SU-DHL-6 (cell line): ENCODE data around the gene OVCH1.

Source experiments
- H2AFZ ChIP-seq: fragments of 200-600 bp; sonication (generic); 2 replicates; pipeline ENCODE4 v1.6.1; 2014; ENCODE audit warnings: low read depth, mild to moderate bottlenecking, moderate library complexity, mixed read lengths, antibody characterized with exemption, low read length; ENCODE audit not compliant: severe bottlenecking
- H3F3A ChIP-seq: fragments of 200-600 bp; shearing (Covaris generic); 2 replicates; pipeline ENCODE4 v1.6.0; 2016; ENCODE audit warnings: antibody characterized with exemption, mild to moderate bottlenecking; ENCODE audit not compliant: insufficient read depth
- H3K27ac ChIP-seq: fragments of 200-600 bp; sonication (generic); 2 replicates; pipeline ENCODE4 v1.5.1; 2016; ENCODE audit warnings: low read depth, mild to moderate bottlenecking, low read length, moderate library complexity, mixed read lengths
- H3K27me3 ChIP-seq: fragments of 200-600 bp; sonication (generic), shearing (Covaris generic); 2 replicates; pipeline ENCODE4 v1.6.0; 2014; ENCODE audit warnings: mild to moderate bottlenecking, low read length
- H3K36me3 ChIP-seq: fragments of 200-600 bp; sonication (generic); 2 replicates; pipeline ENCODE4 v1.6.1; 2014; ENCODE audit warnings: mild to moderate bottlenecking, low read length, mixed read lengths
- H3K4me2 ChIP-seq: fragments of 300-600, 200-600 bp; shearing (Covaris generic), sonication (generic); 2 replicates; pipeline ENCODE4 v1.6.0; 2014; ENCODE audit warnings: low read length, low read depth, mild to moderate bottlenecking; ENCODE audit not compliant: poor library complexity, severe bottlenecking
- H3K4me3 ChIP-seq: fragments of 200-600 bp; sonication (generic); 2 replicates; pipeline ENCODE4 v1.5.1; 2014; ENCODE audit warnings: antibody characterized with exemption, low read length, mild to moderate bottlenecking, mixed read lengths; ENCODE audit not compliant: insufficient read depth, poor library complexity, severe bottlenecking
- H3K79me2 ChIP-seq: fragments of 200-600 bp; sonication (generic); 2 replicates; pipeline ENCODE4 v1.6.1; 2014; ENCODE audit warnings: mild to moderate bottlenecking, low read length, moderate library complexity; ENCODE audit not compliant: insufficient read depth
- H3K9ac ChIP-seq: fragments of 200-600 bp; sonication (generic); 2 replicates; pipeline ENCODE4 v1.7.0; 2014; ENCODE audit warnings: mild to moderate bottlenecking, low read length
- H3K9me2 ChIP-seq: fragments of 200-600 bp; sonication (generic); replicated peaks from 2 replicates; pipeline ENCODE4 v1.6.1; 2014; ENCODE audit warnings: low read length; ENCODE audit not compliant: insufficient read depth
- H3K9me3 ChIP-seq: fragments of 200-600 bp; sonication (generic); 2 replicates; pipeline ENCODE4 v1.6.1; 2014; ENCODE audit warnings: low read length, mixed read lengths; ENCODE audit not compliant: insufficient read depth
- H4K20me1 ChIP-seq: fragments of 200-600 bp; sonication (generic); 2 replicates; pipeline ENCODE4 v1.6.1; 2014; ENCODE audit warnings: low read depth, mild to moderate bottlenecking, antibody characterized with exemption, low read length, moderate library complexity, mixed read lengths
- CTCF ChIP-seq: fragments of 200-600 bp; sonication (generic); IDR thresholded peaks from one replicate; pipeline ENCODE4 v1.5.1; 2017; ENCODE audit warnings: antibody characterized with exemption, mild to moderate bottlenecking, low read length, moderate library complexity; ENCODE audit not compliant: insufficient read depth, poor library complexity, severe bottlenecking
- EZH2phosphoT487 ChIP-seq: fragments of 200-600 bp; sonication (generic), shearing (Covaris generic); conservative IDR thresholded peaks from 2 replicates; pipeline ENCODE4 v1.6.1; 2018; ENCODE audit warnings: mild to moderate bottlenecking, antibody characterized with exemption, low read length, moderate library complexity, mixed read lengths

Gene OVCH1

GRCh38 chr12:29519585-29520182 lies 22.2 kb upstream of the OVCH1 start:
- H3K9ac ChIP-seq: no peak overlapping the region
- no peak overlapping the region for H2AFZ ChIP-seq
- TF ChIP-seq EZH2phosphoT487: no peak
- TF ChIP-seq CTCF: peak; percentile 56
- no peaks in the 10 kb centered on the region for H4K20me1 ChIP-seq
- no peaks in the 10 kb centered on the region for H3F3A ChIP-seq
- no peak overlapping the region for H3K4me3 ChIP-seq
- H3K27ac ChIP-seq: no peak overlapping the region
- H3K9me3 ChIP-seq: no peaks in the 10 kb centered on the region
- H3K79me2 ChIP-seq: no peaks in the 10 kb centered on the region
- H3K9me2 ChIP-seq: no peaks in the 10 kb centered on the region
- H3K4me2 ChIP-seq: no peak overlapping the region
- no peaks in the 10 kb centered on the region for H3K27me3 ChIP-seq
- no peaks in the 10 kb centered on the region for H3K36me3 ChIP-seq

- no peaks in the 10 kb centered on the region for H3K36me3 ChIP-seq
- H4K20me1 ChIP-seq: no peaks in the 10 kb centered on the region
- no peaks in the 10 kb centered on the region for H3K27me3 ChIP-seq
- H3K27ac ChIP-seq: no peak overlapping the region
- H3K9ac ChIP-seq: no peak overlapping the region
- no peaks in the 10 kb centered on the region for H3K9me3 ChIP-seq
- H3K4me2 ChIP-seq: no peak overlapping the region
- no peaks in the 10 kb centered on the region for H3K79me2 ChIP-seq
- H3F3A ChIP-seq: no peaks in the 10 kb centered on the region
- no peak for TF ChIP-seq CTCF
- no peak for TF ChIP-seq EZH2phosphoT487
- no peaks in the 10 kb centered on the region for H3K9me2 ChIP-seq
- H3K4me3 ChIP-seq: no peak overlapping the region
- H2AFZ ChIP-seq: no peak overlapping the region
These were observed 20.9 kb upstream of the OVCH1 start for GRCh38 chr12:29518407-29518806.

- H3K79me2 ChIP-seq: no peaks in the 10 kb centered on the region
- H2AFZ ChIP-seq: no peak overlapping the region
These were observed 19.8 kb upstream of the OVCH1 start for GRCh38 chr12:29517264-29517663.

More at GRCh38 chr12:29517264-29517663, 19.8 kb upstream of the OVCH1 start:
- no peaks in the 10 kb centered on the region for H3K36me3 ChIP-seq
- TF ChIP-seq CTCF: peak; percentile 13
- no peak for TF ChIP-seq EZH2phosphoT487
- H4K20me1 ChIP-seq: no peaks in the 10 kb centered on the region
- H3F3A ChIP-seq: no peaks in the 10 kb centered on the region
- no peak overlapping the region for H3K27ac ChIP-seq
- H3K4me3 ChIP-seq: no peak overlapping the region
- no peak overlapping the region for H3K4me2 ChIP-seq
- no peak overlapping the region for H3K9ac ChIP-seq
- H3K27me3 ChIP-seq: no peaks in the 10 kb centered on the region
- no peaks in the 10 kb centered on the region for H3K9me2 ChIP-seq
- no peaks in the 10 kb centered on the region for H3K9me3 ChIP-seq
